ENCODE results near the gene MGAT1.
A peak's percentile ranks its signal among the peaks of the same experiment; 100 is the strongest.

MGAT1 gene

DNA sequence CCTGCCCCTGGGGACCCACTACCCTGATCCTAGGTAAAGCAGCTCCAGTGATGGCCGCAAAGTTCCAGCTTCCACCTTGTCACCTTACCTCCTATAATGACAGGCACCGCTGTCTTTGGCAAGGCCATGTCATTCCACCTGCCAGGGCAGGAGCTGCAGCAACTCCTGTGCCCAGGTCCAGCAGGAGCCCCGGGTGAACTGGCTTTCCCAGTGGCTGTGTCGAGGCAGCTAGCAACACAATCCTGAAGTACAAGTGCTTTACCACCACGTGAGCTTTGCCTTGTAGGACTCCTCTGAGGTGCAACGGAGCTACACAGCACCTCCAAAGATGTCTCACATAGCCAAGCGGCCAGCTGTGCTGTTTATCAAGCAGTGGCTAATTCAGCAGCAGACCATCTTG is 20.7 kb upstream of the MGAT1 start:
- no peaks in the 10 kb centered on the region for H3K36me3 ChIP-seq (ENCODE audit: insufficient read depth, low read length)
- no peak overlapping the region for H3K27ac ChIP-seq (ENCODE audit: low read depth, low read length)

GRCh38 chr5:180821538-180821937 is 18.9 kb upstream of the MGAT1 start:
- Histone ChIP-seq H3K9me3 (ENCODE audit: low read length) (no peaks in the 10 kb centered on the region), H3K27me3 (ENCODE audit: control insufficient read depth in 1 of 2, insufficient read depth in 2 of 2, low read length in 2 of 2) (no peaks in the 10 kb centered on the region), H3K4me1 (ENCODE audit: insufficient read depth, low read length) (peaks cover 31% of the 10 kb centered on the region), H3K27ac (ENCODE audit: low read depth, low read length) (no peak overlapping the region), H3K4me3 (ENCODE audit: low read depth in 1 of 2, low read length in 2 of 2) (no peak overlapping the region), H3K9ac (ENCODE audit: low read length) (no peak overlapping the region), H3K36me3 (ENCODE audit: insufficient read depth, low read length) (no peaks in the 10 kb centered on the region)

More for the DNA sequence above, 20.7 kb upstream of the MGAT1 start:
- Histone ChIP-seq H3K4me3 (ENCODE audit: low read depth in 1 of 2, low read length in 2 of 2) (no peak overlapping the region), H3K4me1 (ENCODE audit: insufficient read depth, low read length) (peaks cover 14% of the 10 kb centered on the region), H3K27me3 (ENCODE audit: control insufficient read depth in 1 of 2, insufficient read depth in 2 of 2, low read length in 2 of 2) (no peaks in the 10 kb centered on the region), H3K9me3 (ENCODE audit: low read length) (no peaks in the 10 kb centered on the region), H3K9ac (ENCODE audit: low read length) (no peak overlapping the region)

- Histone ChIP-seq H3K36me3 (ENCODE audit: insufficient read depth, low read length) (no peaks in the 10 kb centered on the region), H3K27me3 (ENCODE audit: control insufficient read depth in 1 of 2, insufficient read depth in 2 of 2, low read length in 2 of 2) (no peaks in the 10 kb centered on the region), H3K9me3 (ENCODE audit: low read length) (no peaks in the 10 kb centered on the region), H3K9ac (ENCODE audit: low read length) (no peak overlapping the region), H3K4me3 (ENCODE audit: low read depth in 1 of 2, low read length in 2 of 2) (no peak overlapping the region), H3K4me1 (ENCODE audit: insufficient read depth, low read length) (peaks cover 31% of the 10 kb centered on the region), H3K27ac (ENCODE audit: low read depth, low read length) (no peak overlapping the region)
Observed at GRCh38 chr5:180820788-180821321, 18.2 kb upstream of the MGAT1 start.

DNA sequence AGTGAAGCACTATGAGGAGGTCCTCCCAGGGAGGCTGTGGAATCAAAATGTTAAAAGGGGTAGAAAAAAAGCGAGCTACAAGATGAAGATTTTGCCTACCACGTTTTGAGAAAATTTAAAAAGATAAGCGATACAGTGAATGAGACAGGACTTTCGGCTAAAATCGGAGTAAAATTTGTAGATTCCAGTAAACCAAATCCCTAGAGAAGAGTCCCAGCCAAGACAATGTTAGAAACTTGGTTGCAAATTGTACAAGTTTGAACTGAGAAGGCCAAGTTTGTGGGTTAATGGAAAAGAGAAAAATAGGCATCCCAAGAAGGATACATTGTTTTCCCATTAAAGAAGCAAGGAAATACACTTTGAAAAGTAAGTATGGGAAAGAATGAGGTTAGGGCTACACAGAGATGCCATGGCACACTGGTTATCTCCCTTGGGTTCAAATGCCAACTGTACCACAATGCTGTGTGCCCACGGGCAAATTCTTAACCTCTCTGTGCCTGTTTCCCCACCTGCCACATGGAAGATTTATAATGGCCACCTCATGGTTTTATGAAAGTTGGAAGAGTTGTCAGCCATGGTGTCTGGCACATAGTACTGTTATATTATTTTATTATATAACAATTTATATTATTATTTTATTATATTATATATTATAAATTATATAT is 16.2 kb upstream of the MGAT1 start:
- Histone ChIP-seq H3K9ac (ENCODE audit: low read length) (no peak overlapping the region), H3K27me3 (ENCODE audit: control insufficient read depth in 1 of 2, insufficient read depth in 2 of 2, low read length in 2 of 2) (no peaks in the 10 kb centered on the region), H3K36me3 (ENCODE audit: insufficient read depth, low read length) (no peaks in the 10 kb centered on the region), H3K4me3 (ENCODE audit: low read depth in 1 of 2, low read length in 2 of 2) (no peak overlapping the region), H3K27ac (ENCODE audit: low read depth, low read length) (peak overlapping the region; percentile 3), H3K4me1 (ENCODE audit: insufficient read depth, low read length) (peaks cover 17% of the 10 kb centered on the region), H3K9me3 (ENCODE audit: low read length) (no peaks in the 10 kb centered on the region)

- H3K4me1 ChIP-seq (ENCODE audit: insufficient read depth, low read length): peaks cover 17% of the 10 kb centered on the region
Observed at GRCh38 chr5:180817893-180818674, 15.5 kb upstream of the MGAT1 start.

GRCh38 chr5:180816608-180817534 is 14.3 kb upstream of the MGAT1 start:
- H3K4me3 ChIP-seq (ENCODE audit: low read depth in 1 of 2, low read length in 2 of 2): no peak overlapping the region
- no peak overlapping the region for H3K27ac ChIP-seq (ENCODE audit: low read depth, low read length)
- no peaks in the 10 kb centered on the region for H3K9me3 ChIP-seq (ENCODE audit: low read length)
- H3K36me3 ChIP-seq (ENCODE audit: insufficient read depth, low read length): no peaks in the 10 kb centered on the region
- peaks cover 17% of the 10 kb centered on the region for H3K4me1 ChIP-seq (ENCODE audit: insufficient read depth, low read length)
- no peak overlapping the region for H3K9ac ChIP-seq (ENCODE audit: low read length)
- H3K27me3 ChIP-seq (ENCODE audit: control insufficient read depth in 1 of 2, insufficient read depth in 2 of 2, low read length in 2 of 2): no peaks in the 10 kb centered on the region

More at GRCh38 chr5:180817893-180818674, 15.5 kb upstream of the MGAT1 start:
- Histone ChIP-seq H3K27ac (ENCODE audit: low read depth, low read length) (peak overlapping the region; percentile 3), H3K4me3 (ENCODE audit: low read depth in 1 of 2, low read length in 2 of 2) (no peak overlapping the region), H3K9ac (ENCODE audit: low read length) (no peak overlapping the region), H3K36me3 (ENCODE audit: insufficient read depth, low read length) (no peaks in the 10 kb centered on the region), H3K9me3 (ENCODE audit: low read length) (no peaks in the 10 kb centered on the region), H3K27me3 (ENCODE audit: control insufficient read depth in 1 of 2, insufficient read depth in 2 of 2, low read length in 2 of 2) (no peaks in the 10 kb centered on the region)

DNA sequence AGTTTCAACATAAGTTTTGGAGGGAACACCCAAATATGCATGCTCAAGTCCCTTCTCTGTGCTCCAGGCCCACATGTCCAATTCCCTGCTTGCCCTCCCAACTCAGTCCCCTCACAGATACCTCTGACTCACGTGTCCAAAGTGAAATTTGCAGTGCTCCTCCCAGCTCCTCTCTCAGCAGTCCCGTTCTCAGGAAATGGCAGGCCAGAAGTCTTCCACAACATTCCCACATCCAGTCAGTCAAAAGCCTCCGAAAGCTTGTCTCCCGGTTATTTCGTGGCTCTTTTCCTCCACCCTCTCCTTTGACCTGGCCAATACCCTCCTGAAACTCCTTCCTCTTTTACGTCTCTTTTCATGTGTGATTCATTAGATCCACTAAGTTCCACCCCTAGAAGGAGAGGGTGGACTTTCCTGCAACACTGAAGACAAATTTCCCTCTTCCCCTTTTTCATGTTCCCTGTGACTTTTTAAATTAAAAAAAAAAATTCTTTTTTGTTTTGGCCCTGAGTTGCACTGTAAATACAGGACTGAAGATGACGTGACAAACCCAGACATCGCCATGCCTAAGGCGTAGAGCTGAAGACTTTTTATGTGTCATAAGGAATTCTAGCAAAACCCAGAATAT is 12.8 kb upstream of the MGAT1 start:
- peaks cover 23% of the 10 kb centered on the region for H3K4me1 ChIP-seq (ENCODE audit: insufficient read depth, low read length)
- no peaks in the 10 kb centered on the region for H3K27me3 ChIP-seq (ENCODE audit: control insufficient read depth in 1 of 2, insufficient read depth in 2 of 2, low read length in 2 of 2)
- H3K9ac ChIP-seq (ENCODE audit: low read length): no peak overlapping the region
- H3K36me3 ChIP-seq (ENCODE audit: insufficient read depth, low read length): no peaks in the 10 kb centered on the region
- H3K4me3 ChIP-seq (ENCODE audit: low read depth in 1 of 2, low read length in 2 of 2): peak overlapping the region in 1 of 2 donors; percentile 28
- H3K9me3 ChIP-seq (ENCODE audit: low read length): no peaks in the 10 kb centered on the region
- no peak overlapping the region for H3K27ac ChIP-seq (ENCODE audit: low read depth, low read length)

DNA sequence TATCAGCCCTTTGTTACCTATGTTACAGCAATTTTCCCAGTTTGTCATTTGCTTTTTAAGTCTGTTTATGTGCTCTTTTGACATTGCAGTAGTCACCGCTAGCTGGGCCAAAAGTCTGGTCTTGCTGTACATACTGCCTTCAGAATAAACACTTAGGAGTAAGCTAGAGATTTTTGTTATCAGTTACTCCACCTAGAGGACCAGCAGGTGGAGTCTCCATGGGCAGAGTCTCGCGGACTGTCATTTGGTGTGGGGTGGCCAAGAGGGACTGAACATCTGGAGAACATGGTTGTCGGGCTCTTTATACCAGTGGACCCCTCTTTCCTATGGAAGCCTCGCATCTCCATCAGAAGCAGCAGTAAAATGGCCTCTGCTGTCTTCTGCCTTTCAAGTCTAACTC is 10.8 kb upstream of the MGAT1 start:
- H3K4me1 ChIP-seq (ENCODE audit: insufficient read depth, low read length): peaks cover 33% of the 10 kb centered on the region
- H3K36me3 ChIP-seq (ENCODE audit: insufficient read depth, low read length): peaks cover 3% of the 10 kb centered on the region
- no peaks in the 10 kb centered on the region for H3K27me3 ChIP-seq (ENCODE audit: control insufficient read depth in 1 of 2, insufficient read depth in 2 of 2, low read length in 2 of 2)
- no peak overlapping the region for H3K9ac ChIP-seq (ENCODE audit: low read length)
- peak overlapping the region in 1 of 2 donors; percentile 12 for H3K4me3 ChIP-seq (ENCODE audit: low read depth in 1 of 2, low read length in 2 of 2)
- H3K27ac ChIP-seq (ENCODE audit: low read depth, low read length): no peak overlapping the region
- no peaks in the 10 kb centered on the region for H3K9me3 ChIP-seq (ENCODE audit: low read length)

DNA sequence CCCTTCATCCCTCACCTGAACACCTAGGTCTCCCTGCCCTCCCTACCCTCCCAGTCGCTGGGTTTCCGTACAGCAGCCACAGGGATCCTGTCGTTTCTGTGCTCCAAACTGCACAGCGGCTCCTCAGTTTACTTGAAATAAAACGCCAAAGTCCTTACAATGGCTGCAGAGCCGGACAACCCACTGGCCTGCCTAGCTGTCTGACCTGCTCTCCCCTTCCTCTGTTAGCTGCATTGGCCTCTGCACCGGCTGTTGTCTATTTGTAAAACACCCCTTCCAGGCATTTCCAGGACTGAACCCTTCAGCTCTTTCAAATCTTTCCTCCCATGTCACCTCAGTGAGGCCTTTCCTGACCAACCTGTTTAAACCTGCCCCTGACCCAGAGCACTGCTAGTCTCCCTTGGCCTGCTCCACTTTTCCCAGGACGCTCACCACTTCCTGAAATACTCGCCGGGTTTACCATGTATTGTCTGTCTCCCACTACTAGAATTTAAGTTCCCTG is 9.1 kb upstream of the MGAT1 start:
- Histone ChIP-seq H3K36me3 (ENCODE audit: insufficient read depth, low read length) (peaks cover 9% of the 10 kb centered on the region), H3K4me1 (ENCODE audit: insufficient read depth, low read length) (peaks cover 35% of the 10 kb centered on the region), H3K4me3 (ENCODE audit: low read depth in 1 of 2, low read length in 2 of 2) (peak overlapping the region in 1 of 2 donors; percentile 82), H3K27me3 (ENCODE audit: control insufficient read depth in 1 of 2, insufficient read depth in 2 of 2, low read length in 2 of 2) (no peaks in the 10 kb centered on the region), H3K9me3 (ENCODE audit: low read length) (no peaks in the 10 kb centered on the region), H3K9ac (ENCODE audit: low read length) (peak overlapping the region; percentile 85), H3K27ac (ENCODE audit: low read depth, low read length) (peak overlapping the region; percentile 98)

GRCh38 chr5:180810959-180811622 is 8.5 kb upstream of the MGAT1 start:
- Histone ChIP-seq H3K9me3 (ENCODE audit: low read length) (no peaks in the 10 kb centered on the region), H3K27ac (ENCODE audit: low read depth, low read length) (peak overlapping the region; percentile 98), H3K27me3 (ENCODE audit: control insufficient read depth in 1 of 2, insufficient read depth in 2 of 2, low read length in 2 of 2) (no peaks in the 10 kb centered on the region), H3K9ac (ENCODE audit: low read length) (peak overlapping the region; percentile 85), H3K36me3 (ENCODE audit: insufficient read depth, low read length) (peaks cover 9% of the 10 kb centered on the region), H3K4me3 (ENCODE audit: low read depth in 1 of 2, low read length in 2 of 2) (peak overlapping the region; percentile 82), H3K4me1 (ENCODE audit: insufficient read depth, low read length) (peaks cover 39% of the 10 kb centered on the region)
